Suprapubic skin (tissue), 4 donors: Measurements from ENCODE around the gene RCOR2. TPM values are rescaled to one million over a fixed set of nuclear protein-coding genes. Genes with fewer than 3 reads are reported as not detected.

ENCODE experiments used
- DNase-seq, 2 donors: peaks; one replicate each; pipeline ENCODE4 v3.0.0-alpha.2; 2019; ENCODE audit warnings: low spot score in 2 of 2
- H3K27ac ChIP-seq: fragments of 200-600 bp; sonication (generic); one replicate; pipeline ENCODE4 v1.5.1; 2019
- H3K27me3 ChIP-seq: fragments of 200-600 bp; sonication (generic); one replicate; pipeline ENCODE4 v1.5.1; 2019
- H3K36me3 ChIP-seq: fragments of 200-600 bp; sonication (generic); one replicate; pipeline ENCODE4 v1.5.1; 2019
- H3K4me1 ChIP-seq: fragments of 200-600 bp; sonication (generic); one replicate; pipeline ENCODE4 v1.5.1; 2019
- H3K4me3 ChIP-seq: fragments of 200-600 bp; sonication (generic); one replicate; pipeline ENCODE4 v1.5.1; 2019; ENCODE audit warnings: mild to moderate bottlenecking
- H3K9me3 ChIP-seq: fragments of 200-600 bp; sonication (generic); one replicate; pipeline ENCODE4 v1.5.1; 2019
- CTCF ChIP-seq, 2 donors: fragments of 200-600 bp in 1 of 2; fragments of 450-650 bp in 1 of 2; sonication (generic) in 1 of 2; IDR thresholded peaks; one replicate each; pipeline ENCODE4 v1.5.1; 2016 to 2019; ENCODE audit warnings: antibody characterized with exemption in 2 of 2, mild to moderate bottlenecking in 1 of 2, moderate library complexity in 1 of 2
- EP300 ChIP-seq: sonication (generic); formaldehyde crosslinking; IDR thresholded peaks from one replicate; pipeline ENCODE4 v1.6.1; 2017; ENCODE audit warnings: antibody characterized with exemption
- POLR2A ChIP-seq, 2 donors: fragments of 450-650 bp; IDR thresholded peaks; one replicate each; pipeline ENCODE4 v1.6.1; 2017; ENCODE audit warnings: antibody characterized with exemption in 2 of 2, mild to moderate bottlenecking in 2 of 2, moderate library complexity in 2 of 2
- POLR2AphosphoS5 ChIP-seq, 3 donors: sonication (generic); formaldehyde crosslinking; IDR thresholded peaks; one replicate each; pipeline ENCODE4 v1.6.1; 2017; ENCODE audit warnings: antibody characterized with exemption in 3 of 3
- WGBS: methylation state at CpG from one replicate; pipeline ENCODE4 v1.1.5; 2018; 5-methylcytosine and 5-hydroxymethylcytosine counted together
- total RNA-seq, 4 donors: library from RNA; depleted of rRNA; stranded (reverse); fragments of >200 nt; gene quantifications; one replicate each; pipeline ENCODE4 v1.1.0, GENCODE V29; 2016

Gene RCOR2
- total RNA-seq, 4 donors from 2014 or later: 0.21 to 0.34 TPM; not detected in 2

GRCh38 chr11:63920939-63921417 is 4.0 kb upstream of the RCOR2 start:
- Histone ChIP-seq H3K36me3 (no peaks in the 10 kb centered on the region), H3K27ac (no peak overlapping the region), H3K4me1 (peaks cover 43% of the 10 kb centered on the region), H3K9me3 (no peaks in the 10 kb centered on the region), H3K4me3 (no peak overlapping the region), H3K27me3 (no peaks in the 10 kb centered on the region)
- 67% methylated on average over 8 of the region's 14 CpGs for WGBS
- no peak for DNase-seq
- TF ChIP-seq POLR2AphosphoS5 (IDR thresholded peaks at IDR 0.05): no peak
- no peak for TF ChIP-seq EP300
- TF ChIP-seq CTCF (IDR thresholded peaks at IDR 0.05): no peak
- no peak for TF ChIP-seq POLR2A (IDR thresholded peaks at IDR 0.05)

DNA sequence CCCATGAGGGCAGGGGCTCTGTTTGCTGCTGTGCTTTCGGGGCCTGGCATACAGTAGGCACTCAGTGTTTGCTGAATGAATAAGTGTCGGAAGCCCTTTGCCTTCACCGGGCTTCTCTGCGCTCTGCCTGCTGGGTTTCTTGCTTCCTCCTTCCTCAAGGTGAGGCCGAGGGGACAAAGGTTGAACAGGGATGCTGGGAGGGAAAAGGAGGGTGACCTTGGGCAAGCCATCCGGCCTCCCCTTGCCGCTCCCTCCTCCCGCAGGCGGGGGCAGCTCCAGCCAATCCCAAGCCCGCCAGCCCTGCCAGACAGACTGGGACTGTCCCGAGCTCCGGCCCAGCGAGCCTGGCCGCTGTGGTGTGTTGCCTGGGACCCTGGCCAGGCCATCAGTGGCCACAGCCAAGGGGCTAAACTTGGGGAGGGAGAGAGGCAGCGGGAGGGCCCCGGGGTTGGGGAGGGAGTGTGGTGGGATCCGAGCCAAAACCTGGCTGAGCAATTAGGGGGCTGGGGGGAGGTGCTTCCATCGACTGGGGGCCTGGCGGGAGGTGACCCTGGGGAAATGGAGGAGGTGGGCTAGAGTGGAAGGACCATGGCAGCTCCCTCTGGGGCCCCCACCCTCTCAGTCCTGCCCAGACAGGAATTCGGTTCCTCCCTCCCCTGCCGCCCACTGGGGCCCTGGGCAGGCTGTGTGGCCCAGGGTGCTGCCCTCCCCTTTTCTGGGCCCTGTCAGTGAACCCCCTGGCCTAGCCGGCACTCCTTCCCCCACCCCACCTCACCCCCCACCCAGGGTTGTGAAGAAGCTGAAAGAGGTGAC is 3.4 kb upstream of the RCOR2 start:
- TF ChIP-seq CTCF (IDR thresholded peaks at IDR 0.05): no peak
- no peak for DNase-seq
- Histone ChIP-seq H3K27me3 (no peaks in the 10 kb centered on the region), H3K4me3 (no peak overlapping the region), H3K9me3 (no peaks in the 10 kb centered on the region), H3K27ac (no peak overlapping the region), H3K4me1 (peaks cover 49% of the 10 kb centered on the region), H3K36me3 (no peaks in the 10 kb centered on the region)
- 63% methylated on average over 8 of the region's 22 CpGs for WGBS

DNA sequence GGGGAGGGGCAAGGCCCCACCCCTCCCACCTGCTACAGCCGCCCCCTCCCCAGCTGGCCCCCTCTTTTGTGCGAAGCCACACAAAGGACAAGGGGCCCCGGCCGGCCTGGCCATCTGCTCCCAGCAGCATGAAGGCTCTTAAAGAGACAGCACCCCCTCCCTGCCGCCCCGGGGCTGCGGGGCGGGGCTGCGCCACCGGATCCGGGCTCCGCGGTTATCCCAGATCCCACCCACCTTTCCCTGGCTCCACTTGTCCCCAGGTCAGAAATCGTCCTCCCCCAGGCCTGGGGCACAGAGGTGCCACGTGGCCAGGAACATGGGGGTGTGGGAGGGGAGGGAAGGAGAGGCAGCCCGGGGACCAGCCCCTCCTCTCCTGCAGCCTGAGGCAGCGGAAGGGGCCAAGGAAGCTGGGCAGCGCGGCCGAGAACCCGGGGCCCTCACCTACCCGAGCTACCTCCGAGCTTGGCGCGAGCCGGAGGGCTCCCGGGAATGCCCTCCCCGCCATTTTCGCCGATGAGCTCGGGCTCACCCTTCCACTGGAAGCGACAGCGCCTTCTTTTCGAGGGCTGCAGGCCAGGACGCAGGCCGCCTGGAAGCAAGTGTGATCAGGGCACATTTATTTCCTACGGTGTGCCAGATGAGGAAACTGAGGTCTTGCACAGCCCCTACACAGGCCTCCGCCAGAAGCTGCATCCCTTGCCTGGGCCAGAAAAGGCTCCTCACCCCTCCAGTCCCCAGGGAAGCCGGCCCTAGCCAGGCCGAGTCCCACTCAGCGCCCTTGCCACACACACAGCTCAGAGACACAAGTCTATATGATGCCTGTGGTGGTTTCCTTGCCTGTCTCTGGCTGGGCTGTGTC is 2.5 kb upstream of the RCOR2 start:
- 31% methylated on average over 7 of the region's 41 CpGs for WGBS
- H3K4me3 ChIP-seq: peak overlapping the region; percentile 43
- DNase-seq: no peak
- H3K27ac ChIP-seq: peak overlapping the region; percentile 75
- TF ChIP-seq POLR2A (IDR thresholded peaks at IDR 0.05) (no peak), EP300 (no peak)
- peaks cover 50% of the 10 kb centered on the region for H3K4me1 ChIP-seq
- H3K36me3 ChIP-seq: no peaks in the 10 kb centered on the region
- H3K27me3 ChIP-seq: no peaks in the 10 kb centered on the region
- H3K9me3 ChIP-seq: no peaks in the 10 kb centered on the region

DNA sequence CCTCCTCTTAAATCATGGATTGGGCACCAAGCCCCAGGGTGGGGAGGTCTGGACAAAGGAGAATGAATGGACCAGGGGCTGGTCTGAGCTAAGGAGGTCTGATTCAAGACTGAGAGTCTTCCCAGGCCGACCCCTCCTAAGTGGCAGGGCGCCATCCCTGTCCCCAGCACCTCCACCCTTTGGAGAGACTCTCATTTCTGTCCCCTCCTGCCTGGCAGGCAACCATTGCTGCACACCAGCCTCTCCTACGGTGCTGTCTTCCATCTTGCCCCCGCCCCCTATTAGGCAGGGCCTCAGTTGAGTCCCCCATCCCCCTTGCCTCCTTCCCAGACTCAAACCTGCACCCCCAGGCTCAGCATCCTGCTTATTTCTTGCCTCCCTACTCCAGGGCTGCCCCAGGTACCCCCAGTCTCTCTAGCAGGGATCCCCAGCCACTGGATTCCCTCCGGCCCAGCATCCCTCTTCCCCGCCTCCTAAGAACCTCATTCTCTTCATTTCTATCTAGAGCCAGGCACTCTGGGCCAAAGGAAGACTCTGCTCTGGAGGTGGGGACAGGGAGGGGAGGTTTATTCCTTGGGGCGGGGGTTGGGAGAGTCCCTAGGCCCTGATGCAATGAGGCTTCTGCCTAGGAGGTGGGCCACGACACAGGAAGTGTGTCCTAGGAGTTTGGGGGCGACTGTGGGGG is 1.7 kb upstream of the RCOR2 start:
- no peaks in the 10 kb centered on the region for H3K36me3 ChIP-seq
- peaks cover 50% of the 10 kb centered on the region for H3K4me1 ChIP-seq
- no peaks in the 10 kb centered on the region for H3K27me3 ChIP-seq
- WGBS: 29% methylated on average over 9 of the region's 9 CpGs
- H3K27ac ChIP-seq: peak overlapping the region; percentile 75
- no peaks in the 10 kb centered on the region for H3K9me3 ChIP-seq
- H3K4me3 ChIP-seq: peak overlapping the region; percentile 57
- TF ChIP-seq EP300 (no peak), POLR2A (IDR thresholded peaks at IDR 0.05) (no peak), POLR2AphosphoS5 (IDR thresholded peaks at IDR 0.05) (no peak), CTCF (IDR thresholded peaks at IDR 0.05) (no peak)
- no peak for DNase-seq

DNA sequence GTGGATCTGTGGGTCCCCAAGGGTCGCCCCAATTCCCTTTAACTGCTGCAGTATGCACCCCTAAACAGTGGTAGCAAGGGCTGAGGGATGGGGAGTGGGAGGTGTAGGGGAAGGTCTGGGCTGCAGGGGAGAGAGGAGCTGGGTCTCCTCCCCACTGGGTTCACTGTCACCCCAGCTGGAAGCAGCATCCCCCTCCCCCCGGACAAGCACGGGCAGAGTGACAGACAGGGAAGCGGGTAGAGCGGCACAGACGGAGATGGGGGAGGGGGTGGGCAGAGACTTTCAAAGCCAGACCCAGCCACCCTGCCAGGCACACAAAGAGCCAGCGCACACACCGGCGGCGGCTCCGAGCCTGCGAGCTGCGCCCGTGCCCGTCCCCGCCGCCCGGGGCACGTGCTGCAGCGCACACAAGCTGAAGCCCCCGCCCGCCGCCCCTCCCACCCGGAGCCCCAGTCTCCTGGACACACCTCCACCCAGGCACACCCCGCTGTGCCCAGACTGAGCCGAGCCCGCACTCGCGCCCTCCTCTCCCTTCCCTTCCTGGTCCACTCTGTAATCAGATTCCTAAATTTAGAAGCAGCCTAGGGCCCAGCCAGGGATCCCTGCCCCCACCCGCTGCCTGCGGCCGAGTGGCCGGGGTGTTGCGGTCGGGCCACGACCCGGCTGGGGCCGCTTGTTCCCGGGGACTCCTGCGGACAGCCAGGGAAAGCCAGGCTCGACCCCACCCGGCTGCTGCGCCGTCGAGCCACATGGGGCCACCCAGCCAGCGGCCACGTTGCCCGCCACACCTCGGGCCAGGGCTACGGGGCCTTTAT is 935 bp upstream of the RCOR2 start:
- H3K4me1 ChIP-seq: peaks cover 50% of the 10 kb centered on the region
- TF ChIP-seq EP300 (no peak), POLR2A (IDR thresholded peaks at IDR 0.05) (no peak), POLR2AphosphoS5 (IDR thresholded peaks at IDR 0.05) (no peak), CTCF (IDR thresholded peaks at IDR 0.05) (no peak)

More for the DNA sequence above, 935 bp upstream of the RCOR2 start:
- Histone ChIP-seq H3K4me3 (peak overlapping the region; percentile 57), H3K9me3 (no peaks in the 10 kb centered on the region), H3K36me3 (no peaks in the 10 kb centered on the region), H3K27me3 (no peaks in the 10 kb centered on the region), H3K27ac (peak overlapping the region; percentile 75)
- 2% methylated on average over 11 of the region's 50 CpGs for WGBS
- no peak for DNase-seq
